NCI-H2107 (cell line): Measurements from ENCODE around the gene CTDSP2.
"Not testable (repeated sequence)": the region's sequence is repeated elsewhere in the genome, so short reads cannot be mapped to it uniquely, and the experiment has no call there.

ENCODE experiments used
- DNase-seq: peaks from one replicate; lab custom pipeline; 2025; lab: John Stamatoyannopoulos, UW

CTDSP2 gene

DNA sequence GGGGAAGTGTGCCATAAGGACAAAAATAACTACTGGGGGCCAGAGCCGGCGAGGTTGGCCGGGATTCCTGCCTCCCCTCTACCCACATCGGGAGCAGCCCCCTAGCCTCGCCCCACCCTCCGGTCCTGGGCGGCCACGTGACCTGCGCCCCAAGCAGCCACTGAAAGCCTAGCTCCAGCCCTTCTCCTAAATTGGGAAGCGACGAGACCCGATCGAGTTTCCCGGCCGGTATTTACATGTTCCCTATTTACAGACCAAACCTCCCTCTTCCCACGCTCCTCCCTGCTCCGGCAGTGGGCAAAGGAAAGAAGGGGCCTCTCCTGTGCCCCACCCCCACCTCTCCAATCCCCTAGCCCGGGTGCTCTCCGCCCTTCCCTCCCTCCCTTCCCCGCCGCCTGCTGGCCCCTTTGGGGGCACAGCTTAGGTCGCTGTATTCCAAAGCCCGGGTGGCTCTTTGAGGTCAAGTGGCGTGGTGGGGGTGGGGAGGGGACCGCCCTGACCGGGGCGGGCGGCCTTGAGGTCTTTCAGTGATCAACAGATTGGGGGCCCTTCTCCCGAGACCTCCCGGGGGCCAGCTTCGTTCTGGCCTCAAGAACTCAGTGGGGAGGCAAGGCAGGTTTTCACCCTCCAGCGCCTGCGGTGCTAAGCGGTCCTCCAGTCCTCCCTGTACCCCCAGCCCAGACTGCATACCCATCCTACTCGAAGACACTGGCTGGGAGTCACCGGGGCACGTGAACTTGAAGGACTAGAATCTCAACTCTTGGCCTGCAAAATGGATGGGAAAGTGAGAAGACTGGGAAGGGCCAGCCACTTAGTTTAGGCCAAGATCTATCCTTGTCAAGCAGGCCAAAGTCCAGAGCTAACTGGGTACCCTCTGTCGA is 6.3 kb upstream of the CTDSP2 start:
- no peak for DNase-seq

- no peak for DNase-seq
These were observed 5.7 kb upstream of the CTDSP2 start for GRCh38 chr12:57852200-57852599.

GRCh38 chr12:57851552-57851951 is 5.0 kb upstream of the CTDSP2 start:
- no peak for DNase-seq

DNA sequence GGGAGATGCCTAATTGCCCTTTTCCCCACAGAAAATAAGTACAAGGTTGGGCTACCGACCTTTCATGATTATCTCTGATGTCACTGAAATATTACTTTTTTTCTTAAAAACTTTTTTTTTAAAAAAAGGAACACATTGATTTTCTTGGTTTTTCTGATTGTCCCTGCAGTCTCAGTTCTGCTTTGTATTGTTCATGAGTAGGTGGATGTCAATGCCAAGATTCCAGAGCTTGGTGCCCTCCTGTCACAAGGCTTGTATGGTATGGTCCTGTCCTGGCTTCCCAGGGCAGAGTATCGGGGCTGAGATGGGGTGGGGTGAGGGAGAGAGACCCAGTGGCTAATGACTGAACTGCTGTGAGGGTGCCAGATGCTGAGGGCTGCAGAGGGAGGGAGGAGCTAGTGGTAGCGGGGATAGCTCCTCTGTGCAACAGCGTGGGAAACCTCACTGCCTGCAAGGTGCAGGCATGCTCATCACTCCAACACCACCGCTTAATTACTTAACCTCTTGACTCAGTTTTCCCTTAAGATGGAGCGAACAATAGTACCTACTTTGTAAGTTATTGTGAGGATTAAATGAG is 4.4 kb upstream of the CTDSP2 start:
- DNase-seq = no peak

DNA sequence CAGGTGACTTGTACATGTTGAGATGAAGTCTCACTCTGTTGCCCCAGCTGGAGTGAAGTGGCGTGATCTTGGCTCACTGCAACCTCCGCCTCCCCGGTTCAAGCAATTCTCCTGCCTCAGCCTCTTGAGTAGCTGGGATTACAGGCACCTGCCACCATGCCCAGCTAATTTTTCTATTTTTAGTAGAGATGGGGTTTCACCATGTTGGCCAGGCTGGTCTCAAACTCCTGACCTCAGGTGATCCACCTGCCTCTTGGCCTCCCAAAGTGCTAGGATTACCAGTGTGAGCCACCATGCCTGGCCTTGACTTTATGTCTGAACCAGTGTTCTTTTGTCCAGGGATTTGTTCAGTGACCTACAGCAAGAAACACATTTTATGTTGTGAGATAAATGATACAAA is 2.9 kb upstream of the CTDSP2 start:
- not testable (repeated sequence) for DNase-seq

DNA sequence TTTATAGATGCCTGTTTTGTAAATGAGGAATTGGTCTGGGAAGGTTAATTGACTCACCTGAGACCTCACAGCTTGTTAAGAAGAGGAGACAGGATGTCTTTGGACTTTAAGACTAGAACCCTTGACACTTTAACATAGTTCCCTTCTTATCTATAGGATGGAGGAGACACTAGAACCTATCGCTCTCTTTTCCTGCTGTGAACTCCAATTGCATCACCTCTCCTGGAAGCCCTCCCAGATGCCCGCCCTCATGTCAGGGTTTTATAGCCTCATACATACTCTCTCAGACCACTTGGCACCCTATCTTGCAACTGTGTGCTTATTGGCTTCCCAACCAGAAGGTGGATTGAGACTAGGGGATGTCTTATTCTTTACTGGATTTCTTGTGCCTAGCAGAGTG is 2.5 kb upstream of the CTDSP2 start:
- DNase-seq = no peak

DNA sequence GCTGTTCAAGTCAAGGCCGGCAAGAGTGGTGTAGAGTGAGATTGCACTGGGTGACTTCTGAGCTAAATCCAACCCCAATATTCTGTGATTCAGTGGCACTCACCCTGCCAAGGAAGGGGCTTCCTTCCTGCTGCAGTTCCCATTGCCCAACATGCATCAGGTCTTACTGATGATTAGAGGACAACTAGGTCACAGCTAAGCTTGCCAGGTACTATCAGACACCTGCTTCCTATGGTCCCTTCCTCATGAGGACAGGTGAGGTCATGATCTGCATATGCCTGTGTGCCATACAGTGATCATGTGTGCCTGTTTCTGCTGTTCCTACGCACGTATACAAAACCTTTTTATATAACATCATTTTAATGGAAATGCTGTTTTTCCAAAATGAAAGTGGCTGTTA is 1.7 kb upstream of the CTDSP2 start:
- no peak for DNase-seq

GRCh38 chr12:57846285-57846576 is 298 bp downstream of the CTDSP2 start:
- no peak for DNase-seq

DNA sequence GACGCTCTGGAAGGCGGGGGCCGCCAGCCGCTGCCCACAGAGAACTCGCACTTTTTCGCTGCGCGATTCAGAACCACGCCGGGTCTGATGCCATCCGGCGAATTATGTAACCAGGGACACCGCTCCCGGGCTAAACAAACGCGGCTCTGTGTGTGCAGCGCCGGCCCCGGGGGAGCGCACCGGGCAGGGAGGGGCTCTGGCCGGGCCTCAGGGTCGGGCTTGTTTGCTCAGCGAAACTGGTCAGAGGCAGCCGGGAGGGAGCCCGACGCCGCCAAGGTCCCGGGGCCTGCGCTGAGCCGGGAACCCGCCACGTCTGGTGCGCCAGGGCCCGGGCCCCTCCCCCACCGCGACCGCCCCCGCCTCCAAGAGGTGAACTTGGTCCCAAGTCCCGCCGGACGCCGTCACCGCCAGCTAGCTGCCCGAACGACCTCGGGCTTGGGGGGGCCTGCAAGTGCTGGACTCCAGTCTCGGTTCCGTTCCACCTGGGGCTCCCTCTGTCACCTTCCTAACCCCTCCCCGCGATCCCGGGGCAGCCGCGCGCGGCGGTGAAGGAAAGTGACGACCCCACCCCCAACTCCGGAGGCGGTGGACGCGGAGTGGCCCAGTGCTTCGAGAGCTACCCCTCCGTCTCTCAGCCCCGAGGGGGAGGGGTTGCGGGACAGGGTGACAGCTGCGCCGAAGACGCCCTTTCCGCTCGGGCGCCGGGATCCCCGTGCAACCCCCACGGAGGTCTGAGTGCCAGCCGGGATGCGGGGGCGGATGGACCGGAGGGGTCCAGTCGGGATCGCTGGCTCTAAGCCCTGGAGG is 848 bp downstream of the CTDSP2 start:
- no peak for DNase-seq

- no peak for DNase-seq
These were observed 1.6 kb downstream of the CTDSP2 start for GRCh38 chr12:57844709-57845477.

DNA sequence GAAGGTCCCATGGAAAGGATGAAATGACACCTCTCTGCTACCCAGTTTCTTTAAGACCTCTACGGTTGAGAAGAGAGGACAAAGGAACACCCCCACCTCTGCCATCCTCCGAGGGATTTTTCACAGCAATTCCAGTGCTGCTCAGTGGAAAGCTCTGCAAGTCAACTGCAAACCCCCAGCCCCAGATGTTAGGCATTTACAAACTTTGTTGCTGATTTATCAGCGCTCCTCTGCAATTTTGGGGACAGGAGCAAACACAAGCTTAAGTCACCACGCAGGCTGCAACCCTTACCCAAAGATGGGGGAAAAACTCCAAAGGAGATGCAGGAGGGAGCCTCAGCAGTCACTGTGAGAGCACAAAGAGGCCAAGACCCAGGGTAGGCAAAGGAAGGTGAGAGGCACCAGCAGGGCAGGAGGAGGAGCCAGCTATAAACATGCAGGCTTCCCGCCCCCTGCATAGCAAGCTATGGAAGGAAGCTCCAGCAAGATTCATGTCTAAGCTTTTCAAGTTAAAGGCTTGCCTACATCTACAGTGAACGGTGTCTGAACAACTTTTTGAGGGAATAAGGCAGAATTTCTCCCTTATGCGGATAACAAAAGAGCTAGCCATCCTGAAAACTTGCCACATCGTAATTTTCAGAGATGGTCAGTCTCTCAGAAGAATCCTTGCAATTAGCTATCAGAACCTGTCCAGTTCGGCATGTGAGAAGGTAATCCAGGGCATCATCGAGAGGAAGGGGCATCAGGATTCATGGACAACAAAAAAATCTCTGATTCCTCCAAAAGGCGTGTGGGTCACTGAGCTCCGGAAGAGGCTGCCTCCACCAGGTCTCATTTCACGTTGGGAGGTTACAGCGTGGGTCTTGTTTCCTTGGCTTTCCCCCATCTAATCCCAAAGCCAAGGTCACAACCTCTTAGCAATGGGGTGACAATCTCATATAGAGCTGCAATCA is 3.9 kb downstream of the CTDSP2 start:
- DNase-seq = no peak

DNA sequence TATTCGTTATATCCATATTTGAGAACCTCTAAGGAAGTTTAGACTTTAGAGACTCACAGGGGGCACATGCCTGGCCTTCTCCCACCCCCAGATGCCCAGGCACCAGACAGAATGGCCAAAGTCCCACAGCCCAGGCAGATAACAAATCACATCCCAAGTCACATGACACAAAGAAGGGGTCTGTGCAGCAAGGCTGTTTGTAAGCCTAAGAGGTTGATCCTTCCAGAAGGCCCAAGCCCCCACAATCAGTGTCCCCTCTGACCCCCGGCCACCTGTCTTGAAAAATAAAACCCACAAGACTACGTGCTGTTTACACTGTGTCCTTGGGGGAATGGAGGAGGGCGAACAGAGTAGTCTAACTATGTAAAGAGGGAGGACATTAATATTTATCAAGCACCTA is 5.1 kb downstream of the CTDSP2 start:
- DNase-seq = no peak

GRCh38 chr12:57840726-57841125 is 5.8 kb downstream of the CTDSP2 start:
- peak; percentile 75 for DNase-seq

GRCh38 chr12:57839996-57840395 is 6.5 kb downstream of the CTDSP2 start:
- DNase-seq = no peak

GRCh38 chr12:57838594-57839302 is 7.8 kb downstream of the CTDSP2 start:
- DNase-seq = no peak

DNA sequence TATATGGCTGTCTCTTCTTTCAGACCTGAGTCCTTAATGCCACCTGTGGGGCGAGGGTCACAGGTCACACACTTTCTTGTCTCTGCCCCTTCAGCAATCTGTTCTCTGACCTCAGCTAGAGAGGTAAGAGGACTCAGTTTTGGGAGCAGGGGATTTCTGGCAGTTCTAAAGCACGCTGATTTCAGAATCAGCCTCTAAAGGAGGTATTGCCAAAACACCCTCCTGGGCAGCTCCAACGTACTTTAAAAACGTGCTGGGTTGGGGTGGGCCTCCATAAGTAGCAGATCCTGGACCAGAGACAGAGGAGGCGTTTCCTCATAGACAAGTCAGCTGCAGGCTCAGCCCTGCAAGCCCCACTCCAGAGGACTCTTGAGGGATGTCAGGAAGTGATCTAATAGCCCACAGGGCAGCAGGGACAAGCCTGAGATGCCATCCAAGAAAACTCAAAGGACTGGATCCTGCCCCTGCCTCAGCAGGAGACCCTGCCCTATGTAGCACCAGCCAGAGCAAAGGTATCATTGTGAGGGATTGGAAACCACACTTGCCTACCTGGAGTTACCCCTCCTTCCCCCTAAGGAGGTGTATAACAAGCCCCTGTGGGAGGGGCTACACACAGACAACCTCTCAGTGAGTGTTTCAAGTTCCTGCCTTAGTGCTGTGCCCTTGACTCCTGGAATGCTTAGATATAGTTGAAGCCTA is 8.5 kb downstream of the CTDSP2 start:
- DNase-seq = no peak

- DNase-seq = no peak
These were observed 9.8 kb downstream of the CTDSP2 start for GRCh38 chr12:57836442-57837375.

DNA sequence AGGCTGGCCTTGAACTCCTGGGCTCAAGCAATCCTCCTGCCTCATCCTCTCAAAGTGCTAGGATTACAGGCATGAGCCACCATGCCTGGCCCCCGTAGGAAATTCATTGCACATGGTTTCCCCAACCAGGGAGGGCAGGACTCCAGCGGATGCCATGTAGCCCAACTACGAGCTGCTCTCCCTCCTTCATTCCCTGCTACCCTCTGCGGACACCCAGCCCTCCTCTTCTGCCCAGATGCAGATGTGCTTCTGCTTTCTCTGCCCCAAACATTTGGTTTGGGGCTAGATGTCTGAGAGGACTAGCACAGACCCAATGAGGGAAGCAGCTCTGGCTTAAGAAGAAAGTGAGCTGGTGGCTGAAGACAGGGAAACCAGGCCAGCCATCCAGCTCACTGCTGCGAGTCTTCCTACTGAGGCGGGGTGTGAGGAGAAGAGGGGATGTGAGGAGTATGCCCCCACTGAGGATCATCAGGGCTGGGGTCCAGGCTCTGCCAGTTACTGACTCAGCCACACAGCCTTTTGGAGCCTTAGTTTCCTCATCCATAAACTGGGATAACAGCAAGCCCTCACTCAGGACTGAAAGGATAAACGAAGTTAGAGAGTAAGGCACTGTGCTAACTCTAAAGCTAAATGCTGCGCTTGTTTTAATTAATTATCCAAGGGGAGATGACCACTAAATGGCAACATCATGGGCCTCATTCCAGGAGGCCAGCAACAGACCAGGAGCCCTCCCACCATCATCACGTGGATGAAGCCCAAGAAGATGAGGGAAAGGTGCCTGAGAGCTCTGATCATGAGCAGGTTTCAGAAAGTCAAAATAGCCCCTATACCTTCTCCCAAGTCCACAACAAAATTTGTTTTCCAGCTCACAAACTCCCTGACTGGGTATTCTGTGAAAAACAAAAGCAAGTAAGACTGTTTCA is 10.9 kb downstream of the CTDSP2 start:
- DNase-seq = no peak
